Epithelial cell of proximal tubule (primary cell): Measurements from ENCODE around the gene FAM9B. TPM values are rescaled to one million over a fixed set of nuclear protein-coding genes. Genes with fewer than 3 reads are reported as not detected.
"Not testable (repeated sequence)": the region's sequence is repeated elsewhere in the genome, so short reads cannot be mapped to it uniquely, and the experiment has no call there.

Experiments used
- DNase-seq: peaks from one replicate; pipeline ENCODE4 v3.0.0-alpha.2; 2011; ENCODE audit warnings: low read depth
- H3K4me3 ChIP-seq: 2 replicates; pipeline ENCODE4 v1.5.1; 2011; ENCODE audit warnings: low read depth, mild to moderate bottlenecking, low read length
- total RNA-seq: library from RNA; depleted of rRNA; stranded (reverse); fragments of >200 nt; gene quantifications from 2 replicates; pipeline ENCODE4 v1.2.3, GENCODE V29; 2015
- TF ChIP-seq, protein P1 (sequence below): conservative IDR thresholded peaks from 2 replicates; pipeline ENCODE4 v1.5.1; 2012; ENCODE audit warnings: low read depth, mild to moderate bottlenecking, low read length

FAM9B gene
- total RNA-seq, 1 donor from 2014 or later, result not detected

GRCh38 chrX:9033586-9033985, 341 bp downstream of the FAM9B start:
- no peak for DNase-seq
- TF ChIP-seq, protein P1, sequence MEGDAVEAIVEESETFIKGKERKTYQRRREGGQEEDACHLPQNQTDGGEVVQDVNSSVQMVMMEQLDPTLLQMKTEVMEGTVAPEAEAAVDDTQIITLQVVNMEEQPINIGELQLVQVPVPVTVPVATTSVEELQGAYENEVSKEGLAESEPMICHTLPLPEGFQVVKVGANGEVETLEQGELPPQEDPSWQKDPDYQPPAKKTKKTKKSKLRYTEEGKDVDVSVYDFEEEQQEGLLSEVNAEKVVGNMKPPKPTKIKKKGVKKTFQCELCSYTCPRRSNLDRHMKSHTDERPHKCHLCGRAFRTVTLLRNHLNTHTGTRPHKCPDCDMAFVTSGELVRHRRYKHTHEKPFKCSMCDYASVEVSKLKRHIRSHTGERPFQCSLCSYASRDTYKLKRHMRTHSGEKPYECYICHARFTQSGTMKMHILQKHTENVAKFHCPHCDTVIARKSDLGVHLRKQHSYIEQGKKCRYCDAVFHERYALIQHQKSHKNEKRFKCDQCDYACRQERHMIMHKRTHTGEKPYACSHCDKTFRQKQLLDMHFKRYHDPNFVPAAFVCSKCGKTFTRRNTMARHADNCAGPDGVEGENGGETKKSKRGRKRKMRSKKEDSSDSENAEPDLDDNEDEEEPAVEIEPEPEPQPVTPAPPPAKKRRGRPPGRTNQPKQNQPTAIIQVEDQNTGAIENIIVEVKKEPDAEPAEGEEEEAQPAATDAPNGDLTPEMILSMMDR, result no peak
- no peak overlapping the region for H3K4me3 ChIP-seq

DNA sequence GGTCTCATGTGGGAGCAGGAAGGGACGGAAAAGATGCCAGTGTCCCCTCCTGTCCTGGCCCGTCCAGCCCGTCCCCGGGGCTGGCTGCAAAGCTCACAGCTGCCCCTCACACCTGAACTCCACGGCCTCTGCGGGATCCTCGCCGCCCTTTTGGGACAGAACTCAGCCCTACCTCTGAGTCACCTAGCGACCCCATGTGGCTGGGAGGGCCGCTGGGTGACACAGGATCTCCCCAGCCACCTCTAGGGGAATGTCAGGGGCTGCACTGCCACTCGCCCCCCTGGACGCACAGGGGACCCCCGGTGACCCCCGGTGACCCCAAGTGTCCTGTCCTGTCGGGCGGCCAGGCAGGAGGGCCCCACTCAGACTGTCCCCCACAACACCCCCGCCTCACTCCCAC, 748 bp downstream of the FAM9B start:
- TF ChIP-seq, protein P1, result no peak
- H3K4me3 ChIP-seq, result no peak overlapping the region
- DNase-seq, result no peak

DNA sequence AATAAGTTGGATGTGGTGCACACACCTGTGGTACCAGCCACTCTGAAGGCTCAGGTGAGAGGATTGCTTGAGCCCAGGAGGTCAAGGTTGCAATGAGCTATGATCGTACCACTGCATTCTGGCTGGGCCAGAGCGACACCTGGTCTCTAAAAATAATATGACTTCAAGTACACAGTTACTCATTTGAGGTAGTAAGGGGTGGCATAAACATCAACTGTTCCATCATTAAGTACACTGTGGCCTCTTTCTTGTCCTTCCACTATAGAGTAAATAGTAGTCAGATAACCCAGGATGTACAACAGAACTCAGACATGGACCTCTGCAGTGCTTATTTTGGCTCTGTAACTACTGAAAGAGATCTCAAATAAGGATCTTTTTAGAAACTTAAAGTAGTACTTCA, 10.6 kb downstream of the FAM9B start:
- TF ChIP-seq, protein P1, result no peak

DNA sequence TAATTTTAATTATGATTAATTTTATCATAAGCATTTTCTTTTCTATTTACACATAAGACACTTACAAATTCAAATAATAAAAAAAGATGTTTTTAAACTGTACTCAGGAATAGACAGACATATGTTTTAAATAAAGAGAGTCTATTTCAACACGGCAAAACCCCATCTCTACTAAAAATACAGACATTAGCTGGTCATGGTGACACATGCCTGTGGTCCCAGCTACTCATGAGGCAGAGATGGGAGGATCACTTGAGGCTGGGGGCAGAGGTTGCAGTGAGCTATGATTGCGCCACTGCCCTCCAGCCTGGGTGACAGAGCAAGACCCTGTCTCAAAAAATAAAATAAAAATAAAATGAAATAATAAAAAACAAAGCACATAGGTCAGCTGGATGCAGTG, 14.8 kb downstream of the FAM9B start:
- TF ChIP-seq, protein P1, result no peak
- no peak overlapping the region for H3K4me3 ChIP-seq
- no peak for DNase-seq

More for the DNA sequence above, 10.6 kb downstream of the FAM9B start:
- no peak for DNase-seq
- H3K4me3 ChIP-seq, result no peak overlapping the region

DNA sequence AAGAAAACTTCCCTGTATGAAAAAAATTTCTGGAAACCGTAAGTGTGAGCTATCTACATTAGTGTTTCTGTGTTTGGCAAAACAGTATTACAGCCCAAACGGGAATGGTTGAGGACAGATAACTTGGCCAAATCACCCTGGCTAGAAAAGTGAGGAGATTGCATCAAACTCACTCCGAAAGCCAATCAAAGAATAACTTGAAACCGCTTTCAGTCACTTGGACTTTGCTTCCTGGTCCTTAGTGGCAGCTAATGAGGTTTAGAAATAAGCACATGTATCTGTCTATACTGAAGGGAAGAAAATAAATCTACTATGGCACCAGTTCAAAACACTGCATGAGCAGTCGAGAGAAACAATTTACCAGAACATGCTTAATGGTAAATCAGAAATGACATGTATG, 15.6 kb downstream of the FAM9B start:
- not testable (repeated sequence) for DNase-seq, H3K4me3 ChIP-seq

GRCh38 chrX:9003041-9003440, 30.9 kb downstream of the FAM9B start:
- TF ChIP-seq, protein P1, result no peak
- DNase-seq, result no peak

DNA sequence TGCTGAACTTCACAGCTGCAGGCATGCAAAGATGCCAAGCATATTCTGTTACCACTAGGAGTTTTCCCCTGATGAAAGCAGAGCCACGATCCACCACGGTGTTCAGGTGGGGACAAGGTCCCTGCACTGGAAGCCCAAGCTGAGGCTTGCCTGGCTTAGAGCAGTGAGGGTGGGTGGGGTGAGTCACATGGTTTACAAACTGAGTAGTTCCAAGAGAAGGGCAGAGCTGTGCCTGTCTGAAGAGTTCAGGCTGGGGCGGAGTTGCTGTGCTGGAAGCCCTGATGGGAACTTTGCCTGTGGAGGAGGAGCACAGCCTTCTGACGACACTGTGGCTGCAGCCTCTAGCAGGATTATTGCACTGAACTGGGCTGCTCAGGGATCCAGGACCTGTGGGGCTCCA, 45.5 kb downstream of the FAM9B start:
- TF ChIP-seq, protein P1, result no peak
- no peak overlapping the region for H3K4me3 ChIP-seq
- DNase-seq, result no peak

More at GRCh38 chrX:9003041-9003440, 30.9 kb downstream of the FAM9B start:
- H3K4me3 ChIP-seq, result no peak overlapping the region
